ENCODE data around the gene DEDD. TPM values are rescaled to one million over a fixed set of nuclear protein-coding genes. Genes with fewer than 3 reads are reported as not detected.
A peak's percentile ranks its signal among the peaks of the same experiment; 100 is the strongest.

Gene DEDD
- total and polyA plus RNA-seq, 10 of the 15 experiments (the other 5 are each of a cell fraction or from before 2014, with no cell fraction given), result 13.6 to 33.9 (median 30.3) TPM

DNA sequence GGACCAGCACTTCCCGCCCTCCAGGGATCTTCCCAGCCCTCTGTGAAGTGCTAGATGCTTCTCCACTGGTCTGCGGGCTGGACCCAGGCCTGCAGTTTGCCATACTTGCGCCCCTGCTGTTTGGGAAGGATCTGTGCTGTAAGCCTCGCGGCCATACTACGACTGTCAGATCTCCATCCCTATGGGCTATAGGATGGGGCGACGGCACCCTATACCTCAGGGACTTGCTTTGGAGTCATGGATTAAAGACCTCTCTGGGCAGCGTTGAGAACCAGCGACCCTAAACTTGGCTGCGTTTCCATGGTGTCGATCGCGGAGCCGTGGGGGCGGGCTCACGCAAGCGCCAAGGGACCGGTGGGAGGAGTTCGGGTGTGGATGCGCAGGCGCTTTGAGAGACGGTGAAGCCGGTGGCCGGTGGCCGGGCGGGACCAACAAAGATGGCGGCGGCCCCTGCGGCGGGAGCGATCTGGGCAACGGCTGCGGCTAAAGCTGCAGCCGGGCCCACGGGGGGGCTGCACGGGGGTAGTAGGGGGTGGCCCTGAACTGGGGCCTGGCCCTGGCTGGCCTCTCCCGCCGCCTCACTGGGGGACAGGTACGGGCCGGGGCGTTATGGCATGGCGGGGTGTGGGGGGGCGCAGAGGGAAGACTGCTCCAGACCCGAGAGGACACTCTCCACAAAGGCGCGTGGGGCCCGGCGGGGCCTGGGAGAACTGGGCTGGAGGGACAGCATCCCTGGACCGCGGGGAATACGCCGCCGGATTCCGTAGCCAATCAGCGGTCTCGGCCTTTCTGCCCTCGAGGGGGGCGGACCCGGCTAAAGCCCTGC lies 26.8 kb upstream of the DEDD start, which contains the start of gene USP21 (continued):
- TF ChIP-seq, protein P1, sequence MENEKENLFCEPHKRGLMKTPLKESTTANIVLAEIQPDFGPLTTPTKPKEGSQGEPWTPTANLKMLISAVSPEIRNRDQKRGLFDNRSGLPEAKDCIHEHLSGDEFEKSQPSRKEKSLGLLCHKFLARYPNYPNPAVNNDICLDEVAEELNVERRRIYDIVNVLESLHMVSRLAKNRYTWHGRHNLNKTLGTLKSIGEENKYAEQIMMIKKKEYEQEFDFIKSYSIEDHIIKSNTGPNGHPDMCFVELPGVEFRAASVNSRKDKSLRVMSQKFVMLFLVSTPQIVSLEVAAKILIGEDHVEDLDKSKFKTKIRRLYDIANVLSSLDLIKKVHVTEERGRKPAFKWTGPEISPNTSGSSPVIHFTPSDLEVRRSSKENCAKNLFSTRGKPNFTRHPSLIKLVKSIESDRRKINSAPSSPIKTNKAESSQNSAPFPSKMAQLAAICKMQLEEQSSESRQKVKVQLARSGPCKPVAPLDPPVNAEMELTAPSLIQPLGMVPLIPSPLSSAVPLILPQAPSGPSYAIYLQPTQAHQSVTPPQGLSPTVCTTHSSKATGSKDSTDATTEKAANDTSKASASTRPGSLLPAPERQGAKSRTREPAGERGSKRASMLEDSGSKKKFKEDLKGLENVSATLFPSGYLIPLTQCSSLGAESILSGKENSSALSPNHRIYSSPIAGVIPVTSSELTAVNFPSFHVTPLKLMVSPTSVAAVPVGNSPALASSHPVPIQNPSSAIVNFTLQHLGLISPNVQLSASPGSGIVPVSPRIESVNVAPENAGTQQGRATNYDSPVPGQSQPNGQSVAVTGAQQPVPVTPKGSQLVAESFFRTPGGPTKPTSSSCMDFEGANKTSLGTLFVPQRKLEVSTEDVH (IDR thresholded peaks at IDR 0.05; ENCODE audit: low read depth, partially characterized antibody), result no peak
- TF ChIP-seq IKZF2 (IDR thresholded peaks at IDR 0.05) (no peak), HDGF (IDR thresholded peaks at IDR 0.05) (peak; percentile 77; the same call in 1 of the 2 replicates), FOS (IDR thresholded peaks at IDR 0.05; ENCODE audit: borderline replicate concordance, extremely low read depth, insufficient read length) (no peak), IRF4 (IDR thresholded peaks at IDR 0.05; ENCODE audit: low read depth, low read length) (no peak), BHLHE40 (IDR thresholded peaks at IDR 0.05; ENCODE audit: borderline replicate concordance in 1 of 2, low read depth in 2 of 2, low read length in 1 of 2) (0 out of 4 replicates have a peak, but pooled peaks of 1 of the 2 experiments have one; percentile 8), CBX5 (IDR thresholded peaks at IDR 0.05; ENCODE audit: low read depth) (no peak), SREBF2 (IDR thresholded peaks at IDR 0.05; ENCODE audit: low read length) (no peak), EGR1 (IDR thresholded peaks at IDR 0.05; ENCODE audit: borderline replicate concordance in 1 of 2, low read depth in 2 of 2, low read length in 2 of 2) (peak in 1 of 2 experiments; percentile 78; a peak in 1 of 3 replicates), FOXK2 (IDR thresholded peaks at IDR 0.05) (no peak), TBL1XR1 (IDR thresholded peaks at IDR 0.05; ENCODE audit: low read depth, low read length) (no peak), ZSCAN29 (IDR thresholded peaks at IDR 0.05) (no peak), CHD2 (IDR thresholded peaks at IDR 0.05; ENCODE audit: borderline replicate concordance, low read depth, low read length) (0 out of 2 replicates have a peak, but pooled peaks have one; percentile 44), POLR2AphosphoS2 (IDR thresholded peaks at IDR 0.05; ENCODE audit: low read depth, low read length) (peak; percentile 51; the same call in 1 of the 2 replicates), CREB1 (IDR thresholded peaks at IDR 0.05; ENCODE audit: low read depth) (peak; percentile 66), ZNF622 (IDR thresholded peaks at IDR 0.05) (no peak), ZNF24 (IDR thresholded peaks at IDR 0.05) (no peak), RAD51 (IDR thresholded peaks at IDR 0.05) (no peak), RELA (IDR thresholded peaks at IDR 0.05; ENCODE audit: borderline replicate concordance, partially characterized antibody) (peak; percentile 57), BACH1 (IDR thresholded peaks at IDR 0.05; ENCODE audit: borderline replicate concordance) (no peak; the same call in 1 of the 2 replicates)
- TF ChIP-seq, protein P2, sequence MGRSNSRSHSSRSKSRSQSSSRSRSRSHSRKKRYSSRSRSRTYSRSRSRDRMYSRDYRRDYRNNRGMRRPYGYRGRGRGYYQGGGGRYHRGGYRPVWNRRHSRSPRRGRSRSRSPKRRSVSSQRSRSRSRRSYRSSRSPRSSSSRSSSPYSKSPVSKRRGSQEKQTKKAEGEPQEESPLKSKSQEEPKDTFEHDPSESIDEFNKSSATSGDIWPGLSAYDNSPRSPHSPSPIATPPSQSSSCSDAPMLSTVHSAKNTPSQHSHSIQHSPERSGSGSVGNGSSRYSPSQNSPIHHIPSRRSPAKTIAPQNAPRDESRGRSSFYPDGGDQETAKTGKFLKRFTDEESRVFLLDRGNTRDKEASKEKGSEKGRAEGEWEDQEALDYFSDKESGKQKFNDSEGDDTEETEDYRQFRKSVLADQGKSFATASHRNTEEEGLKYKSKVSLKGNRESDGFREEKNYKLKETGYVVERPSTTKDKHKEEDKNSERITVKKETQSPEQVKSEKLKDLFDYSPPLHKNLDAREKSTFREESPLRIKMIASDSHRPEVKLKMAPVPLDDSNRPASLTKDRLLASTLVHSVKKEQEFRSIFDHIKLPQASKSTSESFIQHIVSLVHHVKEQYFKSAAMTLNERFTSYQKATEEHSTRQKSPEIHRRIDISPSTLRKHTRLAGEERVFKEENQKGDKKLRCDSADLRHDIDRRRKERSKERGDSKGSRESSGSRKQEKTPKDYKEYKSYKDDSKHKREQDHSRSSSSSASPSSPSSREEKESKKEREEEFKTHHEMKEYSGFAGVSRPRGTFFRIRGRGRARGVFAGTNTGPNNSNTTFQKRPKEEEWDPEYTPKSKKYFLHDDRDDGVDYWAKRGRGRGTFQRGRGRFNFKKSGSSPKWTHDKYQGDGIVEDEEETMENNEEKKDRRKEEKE (IDR thresholded peaks at IDR 0.05), result no peak
- TF ChIP-seq, protein P3, sequence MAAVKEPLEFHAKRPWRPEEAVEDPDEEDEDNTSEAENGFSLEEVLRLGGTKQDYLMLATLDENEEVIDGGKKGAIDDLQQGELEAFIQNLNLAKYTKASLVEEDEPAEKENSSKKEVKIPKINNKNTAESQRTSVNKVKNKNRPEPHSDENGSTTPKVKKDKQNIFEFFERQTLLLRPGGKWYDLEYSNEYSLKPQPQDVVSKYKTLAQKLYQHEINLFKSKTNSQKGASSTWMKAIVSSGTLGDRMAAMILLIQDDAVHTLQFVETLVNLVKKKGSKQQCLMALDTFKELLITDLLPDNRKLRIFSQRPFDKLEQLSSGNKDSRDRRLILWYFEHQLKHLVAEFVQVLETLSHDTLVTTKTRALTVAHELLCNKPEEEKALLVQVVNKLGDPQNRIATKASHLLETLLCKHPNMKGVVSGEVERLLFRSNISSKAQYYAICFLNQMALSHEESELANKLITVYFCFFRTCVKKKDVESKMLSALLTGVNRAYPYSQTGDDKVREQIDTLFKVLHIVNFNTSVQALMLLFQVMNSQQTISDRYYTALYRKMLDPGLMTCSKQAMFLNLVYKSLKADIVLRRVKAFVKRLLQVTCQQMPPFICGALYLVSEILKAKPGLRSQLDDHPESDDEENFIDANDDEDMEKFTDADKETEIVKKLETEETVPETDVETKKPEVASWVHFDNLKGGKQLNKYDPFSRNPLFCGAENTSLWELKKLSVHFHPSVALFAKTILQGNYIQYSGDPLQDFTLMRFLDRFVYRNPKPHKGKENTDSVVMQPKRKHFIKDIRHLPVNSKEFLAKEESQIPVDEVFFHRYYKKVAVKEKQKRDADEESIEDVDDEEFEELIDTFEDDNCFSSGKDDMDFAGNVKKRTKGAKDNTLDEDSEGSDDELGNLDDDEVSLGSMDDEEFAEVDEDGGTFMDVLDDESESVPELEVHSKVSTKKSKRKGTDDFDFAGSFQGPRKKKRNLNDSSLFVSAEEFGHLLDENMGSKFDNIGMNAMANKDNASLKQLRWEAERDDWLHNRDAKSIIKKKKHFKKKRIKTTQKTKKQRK (IDR thresholded peaks at IDR 0.05; ENCODE audit: low read depth, low read length), result no peak

All from GM12878 (cell line).